DMS53 treated with DMSO at 0.1 percent for 48 hours (cell line): Measurements from ENCODE around the gene TRIM3.
A peak's percentile ranks its signal among the peaks of the same experiment; 100 is the strongest.

Experiments
- DNase-seq: peaks from one replicate; lab custom pipeline; 2025; ENCODE audit not compliant: unreplicated experiment; lab: John Stamatoyannopoulos, UW

TRIM3 gene

GRCh38 chr11:6442441-6442840, 31.3 kb downstream of the TRIM3 start:
- DNase-seq, result no peak

GRCh38 chr11:6440906-6441358, 32.8 kb downstream of the TRIM3 start, which contains the start of gene HPX:
TSS of gene HPX (minus strand) at chr11:6440987. CDS start at chr11:6440963, 24 bp downstream.
- no peak for DNase-seq

GRCh38 chr11:6438979-6439571, 34.7 kb downstream of the TRIM3 start:
- DNase-seq, result peak; percentile 70

- DNase-seq, result no peak
Measured at GRCh38 chr11:6437993-6438392, 35.7 kb downstream of the TRIM3 start.

- DNase-seq, result no peak
Measured at GRCh38 chr11:6437423-6437822, 36.3 kb downstream of the TRIM3 start.

- DNase-seq, result peak; percentile 63
Measured at GRCh38 chr11:6433998-6434660, 39.6 kb downstream of the TRIM3 start.

- no peak for DNase-seq
Measured at GRCh38 chr11:6431861-6432260, 41.9 kb downstream of the TRIM3 start.

- DNase-seq, result no peak
Measured at GRCh38 chr11:6427516-6427915, 46.2 kb downstream of the TRIM3 start.

- no peak for DNase-seq
Measured at GRCh38 chr11:6420677-6421076, 53.1 kb downstream of the TRIM3 start.

- DNase-seq, result peak; percentile 52
Measured at GRCh38 chr11:6419009-6419631, 54.6 kb downstream of the TRIM3 start, which contains the start of gene APBB1. TSS of gene APBB1 (minus strand) at chr11:6419094. CDS start at chr11:6411347, 7,747 bp downstream.

GRCh38 chr11:6418557-6419008, 55.2 kb downstream of the TRIM3 start:
- no peak for DNase-seq

GRCh38 chr11:6417907-6418556, 55.7 kb downstream of the TRIM3 start:
- DNase-seq, result no peak

- DNase-seq, result no peak
Measured at GRCh38 chr11:6415797-6416196, 57.9 kb downstream of the TRIM3 start.

- no peak for DNase-seq
Measured at GRCh38 chr11:6414874-6415328, 58.8 kb downstream of the TRIM3 start.

GRCh38 chr11:6413791-6414201, 59.9 kb downstream of the TRIM3 start:
- no peak for DNase-seq

GRCh38 chr11:6411594-6412031, 62.1 kb downstream of the TRIM3 start:
- DNase-seq, result no peak

- DNase-seq, result no peak
Measured at GRCh38 chr11:6410695-6411430, 62.9 kb downstream of the TRIM3 start.

GRCh38 chr11:6406370-6406769, 67.4 kb downstream of the TRIM3 start:
- no peak for DNase-seq

- no peak for DNase-seq
Measured at GRCh38 chr11:6405846-6406245, 67.9 kb downstream of the TRIM3 start.

GRCh38 chr11:6405052-6405667, 68.6 kb downstream of the TRIM3 start:
- no peak for DNase-seq
